Ovary (tissue), 9 donors: ENCODE results near the gene XYLT1. TPM values are rescaled to one million over a fixed set of nuclear protein-coding genes. Genes with fewer than 3 reads are reported as not detected.

ENCODE experiments used
- DNase-seq, 5 donors: peaks; one replicate each; pipeline ENCODE4 v3.0.0-alpha.2; 2019 to 2020
- H3K27ac ChIP-seq, 2 donors: fragments of 200-600 bp; one replicate each; pipeline versions ENCODE4 v1.5.1 to v1.8.0; 2019 to 2022
- H3K27me3 ChIP-seq: fragments of 200-600 bp; one replicate; pipeline ENCODE4 v1.8.0; 2022
- H3K36me3 ChIP-seq: fragments of 200-600 bp; sonication (generic); one replicate; pipeline ENCODE4 v1.5.1; 2019
- H3K4me1 ChIP-seq: one replicate; pipeline ENCODE4 v1.8.1; 2013; ENCODE audit warnings: mild to moderate bottlenecking, moderate library complexity; ENCODE audit not compliant: insufficient read depth
- H3K4me3 ChIP-seq: fragments of 200-600 bp; sonication (generic); one replicate; pipeline ENCODE4 v1.5.1; 2017
- H3K9me3 ChIP-seq, 2 donors: fragments of 200-600 bp in 1 of 2; sonication (generic) in 1 of 2; one replicate each; pipeline versions ENCODE4 v1.5.1 to v1.8.1; 2013 to 2019; ENCODE audit warnings: mild to moderate bottlenecking in 1 of 2, moderate library complexity in 1 of 2
- CTCF ChIP-seq, 3 donors: fragments of 450-650 bp in 2 of 3; fragments of 200-600 bp in 1 of 3; IDR thresholded peaks; one replicate each; pipeline versions ENCODE4 v1.5.1 to v1.8.0; 2016 to 2022; ENCODE audit warnings: antibody characterized with exemption in 3 of 3, mild to moderate bottlenecking in 1 of 3
- EP300 ChIP-seq: sonication (generic); formaldehyde crosslinking; IDR thresholded peaks from one replicate; pipeline ENCODE4 v1.6.1; 2017; ENCODE audit warnings: antibody characterized with exemption
- POLR2A ChIP-seq: fragments of 450-650 bp; IDR thresholded peaks from one replicate; pipeline ENCODE4 v1.6.1; 2017; ENCODE audit warnings: antibody characterized with exemption, mild to moderate bottlenecking, moderate library complexity
- WGBS, 3 donors: extraction: QIAGEN DNeasy Blood & Tissue Kit in 1 of 3; methylation state at CpG; one replicate each; pipeline versions ENCODE4 v1.1.5 to v1.1.7; 2013 to 2017; 5-methylcytosine and 5-hydroxymethylcytosine counted together
- intact Hi-C, 4 donors: fragments of 100-400 bp; cut with DNase I; formaldehyde crosslinking; loops; one replicate each; pipeline versions ENCODE4 v1.11.0 to v1.15.1; 2022 to 2023
- polyA plus RNA-seq, 2 donors: library from polyadenylated mRNA; stranded (reverse); fragments of 200-250 nt in 1 of 2; fragments of 350-450 nt in 1 of 2; fragmentation: Illumina TruSeq in 1 of 2; extraction: RNeasy Lipid Tissue Mini Kit (QIAGEN cat#74804) in 1 of 2; gene quantifications; one replicate each; pipeline ENCODE4 v1.2.3, GENCODE V29; 2013 to 2014
- total RNA-seq, 7 donors: library from RNA; depleted of rRNA in 2 of 7; stranded (reverse); fragments of >200 nt in 2 of 7; fragmentation: NEBNext Ultra II Directional in 3 of 7; extraction: Animal tissue kit (Norgen Biotek cat#: 25700) in 3 of 7; gene quantifications; one replicate each; pipeline versions ENCODE4 v1.1.0 to v1.2.4, GENCODE V29; 2016 to 2023
- donor health status: DM: no; HTN: no; CAD: no; lungs with moderate emphysema.
- donor health status: DM: no; HTN: no; CAD: no.
- donor health status: Bipolar disorder and iron deficiency.
- donor health status: DM: yes; HTN: yes; CAD: no.
- donor health status: DM: no; HTN: no; CAD: no.
- donor health status: DM: yes; HTN: yes; CAD: no.

XYLT1 gene
- total and polyA plus RNA-seq, 9 donors: 3.2 to 38.0 (median 17.3) TPM

GRCh38 chr16:17155485-17155884, 315.3 kb downstream of the XYLT1 start:
- Histone ChIP-seq H3K9me3 (no peaks in the 10 kb centered on the region), H3K4me3 (no peak overlapping the region), H3K36me3 (no peaks in the 10 kb centered on the region), H3K27me3 (no peaks in the 10 kb centered on the region), H3K27ac (no peak overlapping the region), H3K4me1 (no peaks in the 10 kb centered on the region)
- no peak for DNase-seq
- intact Hi-C loops: no loop called here
- 93% methylated on average over 5 of the region's 5 CpGs for WGBS, 3 donors
- TF ChIP-seq POLR2A: no peak

GRCh38 chr16:17154981-17155380, 315.8 kb downstream of the XYLT1 start:
- Histone ChIP-seq H3K27me3 (no peaks in the 10 kb centered on the region), H3K27ac (no peak overlapping the region), H3K9me3 (no peaks in the 10 kb centered on the region), H3K4me3 (no peak overlapping the region), H3K36me3 (no peaks in the 10 kb centered on the region), H3K4me1 (no peaks in the 10 kb centered on the region)
- intact Hi-C loops: no loop called here
- DNase-seq: no peak
- TF ChIP-seq CTCF (IDR thresholded peaks at IDR 0.05) (no peak), EP300 (no peak), POLR2A (no peak)
- 79 to 84% (median 80%) methylated on average over 2 of the region's 2 CpGs for WGBS, 3 donors

GRCh38 chr16:17152311-17152710, 318.4 kb downstream of the XYLT1 start:
- intact Hi-C loops: no loop called here
- Histone ChIP-seq H3K27me3 (no peaks in the 10 kb centered on the region), H3K4me3 (no peak overlapping the region), H3K36me3 (no peaks in the 10 kb centered on the region), H3K27ac (no peak overlapping the region), H3K4me1 (no peaks in the 10 kb centered on the region), H3K9me3 (no peaks in the 10 kb centered on the region)
- 80 to 83% (median 83%) methylated on average over 7 of the region's 7 CpGs for WGBS, 3 donors
- no peak for DNase-seq
- TF ChIP-seq CTCF (IDR thresholded peaks at IDR 0.05): no peak
- TF ChIP-seq EP300: no peak
- no peak for TF ChIP-seq POLR2A

GRCh38 chr16:17151335-17151734, 319.4 kb downstream of the XYLT1 start:
- H3K27ac ChIP-seq: no peak overlapping the region
- no peaks in the 10 kb centered on the region for H3K36me3 ChIP-seq
- no peaks in the 10 kb centered on the region for H3K27me3 ChIP-seq
- intact Hi-C loops: no loop called here
- DNase-seq: no peak
- H3K9me3 ChIP-seq: no peaks in the 10 kb centered on the region
- no peaks in the 10 kb centered on the region for H3K4me1 ChIP-seq
- WGBS, 3 donors: 93 to 98% (median 94%) methylated on average over 5 of the region's 5 CpGs
- no peak for TF ChIP-seq CTCF (IDR thresholded peaks at IDR 0.05)
- no peak for TF ChIP-seq EP300
- no peak for TF ChIP-seq POLR2A
- no peak overlapping the region for H3K4me3 ChIP-seq

GRCh38 chr16:17149904-17150483, 320.8 kb downstream of the XYLT1 start:
- TF ChIP-seq POLR2A (no peak), CTCF (IDR thresholded peaks at IDR 0.05) (no peak), EP300 (no peak)
- no peak overlapping the region for H3K27ac ChIP-seq
- no peak overlapping the region for H3K4me3 ChIP-seq
- no peaks in the 10 kb centered on the region for H3K36me3 ChIP-seq
- WGBS, 3 donors: 83 to 88% (median 86%) methylated on average over 7 of the region's 7 CpGs
- intact Hi-C loops: no loop called here
- no peaks in the 10 kb centered on the region for H3K4me1 ChIP-seq
- DNase-seq: no peak
- H3K27me3 ChIP-seq: no peaks in the 10 kb centered on the region
- H3K9me3 ChIP-seq: no peaks in the 10 kb centered on the region
